ENCODE data around the gene TMEM114. TPM values are rescaled to one million over a fixed set of nuclear protein-coding genes. Genes with fewer than 3 reads are reported as not detected.

The TMEM114 gene
- total RNA-seq, 1 donor from 2014 or later: not detected

Other genes with a start within 250 kb of the TMEM114 start
- 40.6 TPM for gene METTL22, start 31.2 kb upstream of the TMEM114 start, total RNA-seq
- 24.2 TPM for gene ABAT, start 84.1 kb upstream of the TMEM114 start, total RNA-seq
- 8.1 TPM for gene TMEM186, start 207.1 kb upstream of the TMEM114 start, total RNA-seq
- 45.4 TPM for gene PMM2, start 207.3 kb upstream of the TMEM114 start, total RNA-seq

All from sciatic nerve (tissue), 1 donor.